ACHN (cell line): ENCODE results near the gene KDSR.

Experiments
- DNase-seq: peaks from one replicate; pipeline ENCODE4 v3.0.0-alpha.2; 2015
- in situ Hi-C: cut with HindIII; loops from 2 replicates; pipeline ENCODE4 v1.10.0; 2017; ENCODE audit warnings: low sequenced_read_pairs, low pct_ligation_motif_present, low pct_unique_long_range_greater_than_20kb

The KDSR gene, protein sequence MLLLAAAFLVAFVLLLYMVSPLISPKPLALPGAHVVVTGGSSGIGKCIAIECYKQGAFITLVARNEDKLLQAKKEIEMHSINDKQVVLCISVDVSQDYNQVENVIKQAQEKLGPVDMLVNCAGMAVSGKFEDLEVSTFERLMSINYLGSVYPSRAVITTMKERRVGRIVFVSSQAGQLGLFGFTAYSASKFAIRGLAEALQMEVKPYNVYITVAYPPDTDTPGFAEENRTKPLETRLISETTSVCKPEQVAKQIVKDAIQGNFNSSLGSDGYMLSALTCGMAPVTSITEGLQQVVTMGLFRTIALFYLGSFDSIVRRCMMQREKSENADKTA

DNA sequence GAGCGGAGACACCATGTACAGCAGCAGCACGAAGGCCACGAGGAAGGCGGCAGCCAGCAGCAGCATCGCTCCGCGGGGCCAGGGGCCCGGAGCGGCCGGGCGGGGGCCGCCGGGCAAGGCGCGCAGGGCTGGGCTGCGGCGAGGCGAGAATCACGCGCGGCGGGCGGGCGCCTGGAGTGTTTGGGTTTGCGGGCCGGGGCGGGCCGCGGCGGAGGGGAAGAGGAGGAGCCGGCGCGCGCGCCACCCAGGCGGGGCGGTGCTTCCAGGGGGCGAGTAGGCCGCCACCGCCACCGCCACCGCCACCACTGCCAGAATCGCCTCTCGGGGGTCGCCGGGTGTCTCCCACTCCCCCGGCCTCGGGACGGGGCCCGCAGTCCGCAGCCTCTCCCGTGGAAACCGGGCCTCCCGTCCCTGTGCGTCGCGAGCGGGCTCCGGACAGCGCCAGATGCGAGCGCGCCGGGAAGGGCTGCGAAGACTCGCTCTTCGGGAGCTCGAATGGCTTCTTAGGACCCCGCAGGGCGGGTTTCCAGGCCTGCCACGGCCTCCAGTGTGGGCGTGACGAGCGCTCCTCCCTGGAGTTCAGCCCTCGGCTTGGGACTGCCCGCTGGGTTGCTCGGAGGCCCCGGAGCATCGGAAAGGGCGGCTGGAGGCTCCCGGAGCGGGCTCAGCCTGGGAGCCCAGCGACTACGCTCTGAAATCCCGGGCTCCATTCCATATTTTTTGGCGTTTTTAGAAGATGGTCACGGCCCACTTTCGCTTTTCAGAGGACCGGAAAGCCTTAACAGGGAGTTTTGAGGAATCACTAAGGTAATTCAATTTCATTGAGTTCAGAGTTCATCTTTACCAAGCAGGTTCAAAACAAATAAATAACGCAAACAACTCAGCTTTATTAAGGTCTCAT is at the start of gene KDSR:
KDSR (minus strand) TSS at position 154 of the 901 bp plus-strand sequence; CDS start at position 66, 88 bp downstream.
- in situ Hi-C loops = no loop called here
- DNase-seq = peak; percentile 97

- in situ Hi-C loops = no loop called here
- no peak for DNase-seq
Observed at GRCh38 chr18:63412953-63413352, 45.9 kb upstream of the KDSR start.

DNA sequence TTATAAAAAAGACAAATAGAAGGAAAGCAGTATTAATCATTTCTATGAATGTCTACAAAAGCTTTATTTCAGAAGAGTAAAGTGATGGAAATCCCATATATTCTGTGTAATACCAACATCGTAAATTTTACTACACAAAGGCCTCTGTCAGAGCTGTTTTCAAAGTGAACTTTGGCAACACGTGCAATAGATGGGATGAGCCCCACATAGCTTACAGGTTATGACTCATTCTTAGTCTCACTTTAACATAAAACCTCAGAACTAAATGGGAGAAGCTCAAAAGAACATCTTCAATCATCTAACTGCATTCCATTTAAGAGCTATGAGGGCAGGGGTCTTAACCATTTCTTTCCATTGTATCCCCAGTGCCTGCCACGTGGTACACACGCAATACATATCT is 43.8 kb upstream of the KDSR start:
- in situ Hi-C loops = no loop called here
- DNase-seq = peak; percentile 41

- no peak for DNase-seq
- in situ Hi-C loops = no loop called here
Observed at GRCh38 chr18:63409301-63409700, 42.3 kb upstream of the KDSR start.

DNA sequence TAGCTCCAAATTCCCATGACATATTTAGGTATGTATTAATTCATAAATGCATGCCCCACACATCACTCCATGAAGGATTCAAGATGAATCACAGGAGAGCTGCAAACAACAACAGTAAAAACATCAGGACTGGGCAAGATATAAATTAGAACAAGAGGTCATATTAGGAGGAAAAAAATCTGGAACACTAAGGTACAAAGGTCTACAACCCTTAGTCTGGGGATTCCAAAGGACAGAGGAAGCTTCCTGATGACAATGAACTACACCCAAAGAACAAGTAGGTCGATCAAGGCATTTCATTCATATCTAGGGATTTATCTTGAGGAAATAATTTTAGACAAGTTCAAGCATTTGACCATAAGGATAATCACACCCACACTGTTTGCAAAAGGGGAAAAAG is 40.7 kb upstream of the KDSR start:
- in situ Hi-C loops = no loop called here
- no peak for DNase-seq

DNA sequence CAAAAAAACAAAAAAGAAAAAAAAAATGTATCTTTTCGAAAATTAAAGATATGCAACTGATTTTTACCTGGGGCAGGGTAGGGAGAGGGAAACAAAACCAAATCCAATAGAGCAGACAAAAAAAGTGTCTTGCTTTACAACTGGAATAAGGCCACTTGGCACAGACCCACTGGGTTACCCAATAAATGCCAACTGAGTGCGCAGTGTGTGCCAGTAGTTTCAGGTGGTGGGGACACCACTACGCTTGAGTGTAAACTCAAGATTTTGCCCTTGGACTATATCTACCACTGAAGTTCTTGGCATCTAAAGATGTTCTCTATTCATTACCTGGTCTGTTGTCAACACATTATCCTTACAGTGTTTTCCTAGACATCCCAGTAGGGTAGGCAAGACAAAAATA is 39.0 kb upstream of the KDSR start:
- in situ Hi-C loops = no loop called here
- DNase-seq = no peak

GRCh38 chr18:63402246-63403162 is 35.5 kb upstream of the KDSR start:
- no peak for DNase-seq
- in situ Hi-C loops = no loop called here

DNA sequence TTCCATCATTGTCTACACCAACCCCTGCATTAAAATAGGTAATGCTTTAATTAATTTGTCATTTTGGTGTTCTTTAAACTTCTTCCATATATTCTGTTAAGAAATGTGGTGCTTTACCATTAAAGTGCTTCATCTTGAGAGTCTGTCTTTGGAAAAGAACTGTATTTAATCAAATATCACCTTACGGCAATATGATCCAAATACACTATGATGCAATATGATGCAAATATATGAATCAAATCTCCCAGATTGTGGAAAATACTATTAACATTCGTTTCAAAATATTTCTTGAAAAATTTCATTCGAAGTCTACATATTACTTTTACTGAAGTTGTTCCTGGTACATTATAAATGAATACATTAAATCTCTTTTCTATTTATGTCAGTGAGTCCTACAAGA is 32.3 kb upstream of the KDSR start:
- DNase-seq = no peak
- in situ Hi-C loops = no loop called here

GRCh38 chr18:63397349-63397748 is 30.3 kb upstream of the KDSR start:
- in situ Hi-C loops = no loop called here
- DNase-seq = no peak

DNA sequence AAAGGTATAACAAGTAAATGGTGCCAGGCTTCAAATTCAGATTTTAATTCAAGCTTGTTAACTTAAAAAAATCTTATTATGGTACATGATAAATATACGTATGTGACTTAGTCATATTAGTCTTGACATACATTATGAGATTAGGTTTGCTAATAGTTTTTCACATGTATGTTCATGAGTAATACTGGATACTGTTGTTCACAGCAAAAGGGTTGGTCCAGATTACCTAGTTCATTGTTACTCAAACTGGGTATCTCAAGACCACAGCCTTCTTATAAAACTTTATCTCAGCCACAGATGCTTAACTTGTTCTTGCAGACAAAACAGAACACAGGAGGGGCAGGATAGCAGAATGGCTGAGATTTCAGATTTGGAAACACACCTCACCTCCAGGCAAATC is 28.5 kb upstream of the KDSR start:
- DNase-seq = no peak
- in situ Hi-C loops = no loop called here

DNA sequence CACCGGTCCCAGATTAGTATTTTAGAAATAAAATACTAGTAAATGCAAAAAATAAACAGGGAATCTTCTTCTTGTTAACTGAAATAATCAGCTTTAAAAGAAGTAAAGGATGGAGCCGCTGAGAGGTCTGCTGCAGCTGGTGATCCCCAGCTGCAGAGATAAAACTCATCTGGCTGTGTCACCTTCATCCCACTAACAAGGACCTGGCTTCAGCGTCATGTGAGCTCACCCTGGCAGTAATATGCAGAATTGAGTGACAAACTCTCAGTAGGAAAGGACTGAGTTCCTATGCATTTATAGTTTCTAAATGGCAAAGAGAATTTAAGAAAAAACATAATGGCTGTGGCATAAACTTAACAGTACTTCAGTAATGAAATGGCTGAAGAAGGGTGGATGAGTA is 27.9 kb upstream of the KDSR start:
- in situ Hi-C loops = no loop called here

GRCh38 chr18:63387861-63388260 is 20.9 kb upstream of the KDSR start:
- no peak for DNase-seq
- in situ Hi-C loops = no loop called here

More for the DNA sequence above, 27.9 kb upstream of the KDSR start:
- DNase-seq = no peak

DNA sequence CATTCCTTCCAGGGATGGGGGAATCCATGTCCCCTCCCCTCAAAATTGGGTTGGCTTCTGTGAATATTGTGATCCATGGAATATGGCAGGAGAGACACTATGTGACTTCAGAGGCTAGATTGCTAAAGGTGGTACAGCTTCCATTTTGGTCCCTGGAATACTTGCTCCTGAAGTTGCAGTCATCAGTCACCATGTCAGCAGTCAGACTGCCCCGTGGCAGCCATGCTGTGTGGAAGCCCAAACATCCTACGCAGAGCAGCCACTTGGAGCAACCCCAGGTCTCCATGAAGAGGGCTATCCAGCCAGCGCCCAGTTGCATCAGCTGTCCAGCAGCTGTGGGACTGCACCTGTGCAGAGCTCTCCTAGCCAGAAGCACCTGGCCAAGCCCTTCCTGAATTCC is 15.8 kb upstream of the KDSR start:
- in situ Hi-C loops = no loop called here
- no peak for DNase-seq

GRCh38 chr18:63379639-63379962 is 12.6 kb upstream of the KDSR start:
- in situ Hi-C loops = no loop called here
- DNase-seq = no peak

DNA sequence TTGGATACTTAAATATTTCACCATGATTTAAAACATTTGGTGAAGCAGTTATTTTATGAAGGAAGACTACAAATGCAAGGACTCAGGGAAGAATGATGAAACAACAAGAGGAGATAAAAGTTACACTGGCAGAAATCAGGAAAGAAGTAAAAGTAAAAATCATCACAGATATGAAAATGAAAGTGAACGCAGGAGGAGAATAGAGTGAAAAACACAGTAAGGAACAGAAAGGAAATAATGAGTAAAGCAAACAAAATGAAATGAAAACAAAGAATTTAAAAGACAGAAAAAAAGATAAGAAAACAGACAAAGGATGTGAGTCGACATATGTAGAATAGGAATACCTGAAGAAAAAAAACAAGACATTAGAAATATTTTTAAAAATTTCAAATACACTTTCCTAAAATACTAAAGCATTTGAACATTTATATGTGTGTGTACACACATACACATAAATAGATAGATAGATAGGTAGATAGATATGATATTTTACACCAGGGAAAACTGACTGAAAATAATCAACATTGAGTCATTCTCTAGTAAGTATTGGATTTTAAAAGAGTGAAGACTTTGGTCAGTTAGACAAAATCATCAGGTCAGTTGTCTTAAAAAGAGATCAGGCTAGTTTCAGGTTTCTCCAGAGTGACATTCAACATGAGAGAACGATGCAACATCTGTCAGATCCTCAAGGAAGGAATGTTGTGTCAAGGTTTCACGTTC is 12.1 kb upstream of the KDSR start:
- DNase-seq = no peak
- in situ Hi-C loops = no loop called here

- no peak for DNase-seq
- in situ Hi-C loops = no loop called here
Observed at GRCh38 chr18:63377275-63377980, 10.4 kb upstream of the KDSR start.

DNA sequence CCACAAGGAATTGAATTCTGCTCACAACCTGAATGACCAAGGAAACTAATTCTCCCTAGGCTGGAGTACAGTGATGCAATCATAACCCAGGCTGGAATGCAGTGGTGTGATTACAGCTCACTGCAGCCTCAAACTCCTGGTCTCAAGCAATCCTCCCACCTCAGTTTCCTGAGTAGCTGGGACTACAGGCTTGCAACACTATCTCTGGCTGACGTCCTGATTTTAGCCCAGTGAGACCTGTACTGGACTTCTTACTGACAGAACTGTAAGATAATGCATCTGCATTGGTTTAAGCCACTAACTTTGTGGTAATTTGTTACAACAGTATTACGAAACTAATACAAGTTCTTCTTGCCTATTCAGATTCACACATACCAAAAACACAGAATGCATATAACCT is 9.5 kb upstream of the KDSR start:
- in situ Hi-C loops = no loop called here
- no peak for DNase-seq

- no peak for DNase-seq
- in situ Hi-C loops = no loop called here
Observed at GRCh38 chr18:63374540-63374939, 7.5 kb upstream of the KDSR start.
